H1 (cell line): Measurements from ENCODE around the gene PDE4B. TPM values are rescaled to one million over a fixed set of nuclear protein-coding genes. Genes with fewer than 3 reads are reported as not detected.

Experiments used
- CBX5 ChIP-seq: fragments of 300-800, 300-1000 bp; sonication (generic); IDR thresholded peaks from 2 replicates; pipeline ENCODE4 v1.7.1; 2016; ENCODE audit warnings: antibody characterized with exemption, low read length, low read depth
- CBX8 ChIP-seq: fragments of 300-800, 300-1000 bp; sonication (generic); IDR thresholded peaks from 2 replicates; pipeline ENCODE4 v1.7.1; 2016; ENCODE audit warnings: low read depth, low read length, borderline replicate concordance
- CHD7 ChIP-seq: fragments of 300-600 bp; sonication (generic); IDR thresholded peaks from 2 replicates; pipeline ENCODE4 v1.7.1; 2012; ENCODE audit warnings: low read length, moderate library complexity, mild to moderate bottlenecking, inconsistent platforms; ENCODE audit not compliant: insufficient replicate concordance
- GABPA ChIP-seq: IDR thresholded peaks from 2 replicates; pipeline ENCODE4 v1.6.1; 2011; ENCODE audit warnings: mild to moderate bottlenecking, low read length, moderate library complexity, borderline replicate concordance; ENCODE audit not compliant: insufficient read depth
- HDAC6 ChIP-seq: IDR thresholded peaks from one replicate; pipeline ENCODE4 v1.7.1; 2012; ENCODE audit warnings: low read depth, mild to moderate bottlenecking, inconsistent platforms, low read length, moderate library complexity
- KDM1A ChIP-seq: fragments of 200-600, 300-600 bp; sonication (generic); IDR thresholded peaks from 2 replicates; pipeline ENCODE4 v1.7.1; 2016; ENCODE audit warnings: mild to moderate bottlenecking, low read length, borderline replicate concordance
- KDM5A ChIP-seq: fragments of 200-600 bp; IDR thresholded peaks from 2 replicates; pipeline ENCODE4 v1.7.1; 2012; ENCODE audit warnings: mild to moderate bottlenecking, low read length, inconsistent platforms, mixed read lengths
- NANOG ChIP-seq: IDR thresholded peaks from 2 replicates; pipeline ENCODE4 v1.6.1; 2011; ENCODE audit warnings: low read length, low read depth, mild to moderate bottlenecking, inconsistent platforms; ENCODE audit not compliant: insufficient read depth, poor library complexity, severe bottlenecking
- SIX5 ChIP-seq: IDR thresholded peaks from 2 replicates; pipeline ENCODE4 v1.6.1; 2011; ENCODE audit warnings: mild to moderate bottlenecking, low read depth, low read length
- TBP ChIP-seq: IDR thresholded peaks from 2 replicates; pipeline ENCODE4 v1.6.1; 2011; ENCODE audit warnings: low read depth, low read length, improper control_type of control experiment
- polyA plus RNA-seq, 7 experiments: library from polyadenylated mRNA; depleted of rRNA in 3 of 7; stranded (reverse) in 5 of 7; unstranded in 2 of 7; fragments of >200 nt in 5 of 7; fragments of 200-250 nt in 2 of 7; gene quantifications; 1 replicate in 5 of 7; 2 replicates in 1 of 7; 4 replicates in 1 of 7; pipeline versions ENCODE4 v1.2.1 to v1.2.3, GENCODE V29; 2011 to 2013; ENCODE audit warnings: missing spikeins in 2 of 7, mixed read lengths in 2 of 7
- total RNA-seq: library from RNA; stranded (reverse); fragmentation: NEBNext Ultra II Directional; extraction: Animal tissue kit (Norgen Biotek cat#: 25700); gene quantifications from 2 replicates; pipeline ENCODE4 v1.2.1, GENCODE V29; 2021
- TF ChIP-seq, protein P1 (sequence below): IDR thresholded peaks from 2 replicates; pipeline ENCODE4 v1.6.1; 2011; ENCODE audit warnings: low read length, improper control_type of control experiment

PDE4B gene
- total and polyA plus RNA-seq, 2 of the 8 experiments (the other 6 are each of a cell fraction or from before 2014, with no cell fraction given) = 5.0 to 15.1 TPM

DNA sequence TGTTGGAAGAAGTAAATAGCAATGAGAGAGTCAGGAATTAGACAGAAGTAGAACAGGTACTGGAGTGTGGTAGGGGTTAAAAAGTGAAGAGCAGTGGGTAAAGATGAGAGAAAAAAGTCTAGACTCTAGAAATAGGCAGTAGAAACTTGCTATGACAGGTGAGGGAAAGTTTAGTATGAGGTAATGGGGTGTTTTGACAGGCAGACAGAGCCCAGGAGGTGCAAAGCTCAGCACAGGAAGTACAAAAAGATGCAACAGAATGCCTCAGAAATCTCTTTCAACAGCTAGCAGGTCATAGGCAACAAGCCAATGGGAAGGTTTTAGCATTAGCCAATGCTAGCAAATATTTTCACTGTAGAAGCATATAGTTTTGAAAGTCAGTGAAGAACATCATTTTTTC, 422.2 kb downstream of the PDE4B start (continued):
- no peak for TF ChIP-seq CHD7
- TF ChIP-seq CBX5 = no peak
- no peak for TF ChIP-seq NANOG
- TF ChIP-seq, protein P1, sequence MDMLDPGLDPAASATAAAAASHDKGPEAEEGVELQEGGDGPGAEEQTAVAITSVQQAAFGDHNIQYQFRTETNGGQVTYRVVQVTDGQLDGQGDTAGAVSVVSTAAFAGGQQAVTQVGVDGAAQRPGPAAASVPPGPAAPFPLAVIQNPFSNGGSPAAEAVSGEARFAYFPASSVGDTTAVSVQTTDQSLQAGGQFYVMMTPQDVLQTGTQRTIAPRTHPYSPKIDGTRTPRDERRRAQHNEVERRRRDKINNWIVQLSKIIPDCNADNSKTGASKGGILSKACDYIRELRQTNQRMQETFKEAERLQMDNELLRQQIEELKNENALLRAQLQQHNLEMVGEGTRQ = no peak
- no peak for TF ChIP-seq KDM1A
- TF ChIP-seq GABPA = no peak
- no peak for TF ChIP-seq CBX8
- TF ChIP-seq TBP = no peak
- TF ChIP-seq HDAC6 = no peak
- no peak for TF ChIP-seq SIX5
- no peak for TF ChIP-seq KDM5A
